Kidney (tissue), 14 donors: ENCODE results near the gene NONO. TPM values are rescaled to one million over a fixed set of nuclear protein-coding genes. Genes with fewer than 3 reads are reported as not detected.

ENCODE experiments used
- DNase-seq, 5 donors: peaks; one replicate each; pipeline ENCODE4 v3.0.0-alpha.2; 2013 to 2020
- FAIRE-seq: peaks from 2 replicates; lab custom pipeline; 2012; peaks lifted over from hg19 to GRCh38; lab: Jason Lieb, UNC
- H3K27ac ChIP-seq, 2 donors: one replicate each; pipeline ENCODE4 v1.7.0; 2013; ENCODE audit warnings: low read depth in 2 of 2, low read length in 2 of 2, inconsistent platforms in 1 of 2
- H3K27me3 ChIP-seq: one replicate; pipeline ENCODE4 v1.7.1; 2013; ENCODE audit warnings: low read length, inconsistent platforms; ENCODE audit not compliant: control insufficient read depth, insufficient read depth
- H3K36me3 ChIP-seq, 3 donors: one replicate each; pipeline versions ENCODE4 v1.7.0 to v1.7.1; 2013; ENCODE audit warnings: low read length in 3 of 3, control low read depth in 1 of 3, inconsistent platforms in 1 of 3; ENCODE audit not compliant: insufficient read depth in 3 of 3, control insufficient read depth in 2 of 3
- H3K4me1 ChIP-seq, 3 donors: one replicate each; pipeline versions ENCODE4 v1.7.0 to v1.7.1; 2013; ENCODE audit warnings: low read length in 3 of 3, inconsistent platforms in 1 of 3, low read depth in 1 of 3; ENCODE audit not compliant: control insufficient read depth in 2 of 3, insufficient read depth in 2 of 3
- H3K4me3 ChIP-seq, 3 donors: one replicate each; pipeline versions ENCODE4 v1.7.0 to v1.8.1; 2013; ENCODE audit warnings: low read length in 3 of 3, control low read depth in 1 of 3, inconsistent platforms in 1 of 3
- H3K9ac ChIP-seq, 3 donors: one replicate each; pipeline versions ENCODE4 v1.7.0 to v1.7.1; 2013; ENCODE audit warnings: low read length in 3 of 3, control low read depth in 1 of 3, inconsistent platforms in 1 of 3
- H3K9me3 ChIP-seq, 3 donors: one replicate each; pipeline versions ENCODE4 v1.7.0 to v1.7.1; 2013; ENCODE audit warnings: low read length in 3 of 3, control low read depth in 1 of 3, inconsistent platforms in 1 of 3; ENCODE audit not compliant: control insufficient read depth in 2 of 3, insufficient read depth in 1 of 3
- intact Hi-C: fragments of 100-400 bp; cut with DNase I; formaldehyde crosslinking; loops from one replicate; pipeline ENCODE4 v1.11.1; 2022
- polyA plus RNA-seq: library from polyadenylated mRNA; stranded (reverse); fragments of 350-450 nt; fragmentation: Illumina TruSeq; extraction: RNeasy Lipid Tissue Mini Kit (QIAGEN cat#74804); gene quantifications from one replicate; pipeline ENCODE4 v1.2.3, GENCODE V29; 2014; ENCODE audit warnings: low read depth, low replicate concordance; ENCODE audit not compliant: insufficient read depth
- total RNA-seq: library from RNA; stranded (reverse); fragmentation: NEBNext Ultra II Directional; extraction: Animal tissue kit (Norgen Biotek cat#: 25700); gene quantifications from one replicate; pipeline ENCODE4 v1.2.1, GENCODE V29; 2021
- TF ChIP-seq, protein P1 (sequence below): IDR thresholded peaks from 3 replicates; pipeline ENCODE4 v1.5.1; 2012; ENCODE audit warnings: mild to moderate bottlenecking, moderate library complexity, borderline replicate concordance; ENCODE audit not compliant: insufficient read depth; ENCODE audit errors: extremely low read depth
- donor health status: control.
- donor health status: control.
- donor health status: control.
- donor health status: control.
- donor health status: control.
- donor health status: DM: yes; HTN: yes; CAD: no.
- donor health status: Normal renal cell carcinoma (clear cell type).

The NONO gene
- total and polyA plus RNA-seq, 2 donors from 2014 or later: 126 to 225 TPM

DNA sequence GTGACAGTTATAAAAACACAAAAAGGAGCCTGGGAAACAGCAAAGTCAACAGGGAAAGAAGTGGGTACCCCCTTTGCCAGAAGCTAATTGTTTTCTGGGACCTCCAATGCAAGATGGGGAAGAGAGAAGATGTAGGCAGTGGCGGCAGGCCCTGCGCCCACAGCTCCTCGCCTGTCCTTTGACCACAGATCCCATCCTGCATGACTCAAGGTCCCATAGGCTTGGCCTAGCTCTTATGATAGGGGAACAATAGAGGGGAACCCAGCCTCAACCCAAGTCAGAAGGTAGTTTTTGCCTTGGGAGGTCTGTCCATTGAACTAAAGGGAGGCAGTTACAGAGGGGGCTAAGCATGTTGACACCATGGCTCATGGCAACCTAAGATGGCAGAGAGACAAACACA is 43.7 kb upstream of the NONO start:
- TF ChIP-seq, protein P1, sequence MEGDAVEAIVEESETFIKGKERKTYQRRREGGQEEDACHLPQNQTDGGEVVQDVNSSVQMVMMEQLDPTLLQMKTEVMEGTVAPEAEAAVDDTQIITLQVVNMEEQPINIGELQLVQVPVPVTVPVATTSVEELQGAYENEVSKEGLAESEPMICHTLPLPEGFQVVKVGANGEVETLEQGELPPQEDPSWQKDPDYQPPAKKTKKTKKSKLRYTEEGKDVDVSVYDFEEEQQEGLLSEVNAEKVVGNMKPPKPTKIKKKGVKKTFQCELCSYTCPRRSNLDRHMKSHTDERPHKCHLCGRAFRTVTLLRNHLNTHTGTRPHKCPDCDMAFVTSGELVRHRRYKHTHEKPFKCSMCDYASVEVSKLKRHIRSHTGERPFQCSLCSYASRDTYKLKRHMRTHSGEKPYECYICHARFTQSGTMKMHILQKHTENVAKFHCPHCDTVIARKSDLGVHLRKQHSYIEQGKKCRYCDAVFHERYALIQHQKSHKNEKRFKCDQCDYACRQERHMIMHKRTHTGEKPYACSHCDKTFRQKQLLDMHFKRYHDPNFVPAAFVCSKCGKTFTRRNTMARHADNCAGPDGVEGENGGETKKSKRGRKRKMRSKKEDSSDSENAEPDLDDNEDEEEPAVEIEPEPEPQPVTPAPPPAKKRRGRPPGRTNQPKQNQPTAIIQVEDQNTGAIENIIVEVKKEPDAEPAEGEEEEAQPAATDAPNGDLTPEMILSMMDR: no peak
- no peak for FAIRE-seq
- Histone ChIP-seq H3K9me3 (no peaks in the 10 kb centered on the region), H3K9ac (no peak overlapping the region), H3K27ac (no peak overlapping the region), H3K4me3 (no peak overlapping the region), H3K4me1 (no peaks in the 10 kb centered on the region), H3K36me3 (peaks cover 0 to 31% (median 8%) of the 10 kb centered on the region in 3 donors), H3K27me3 (no peaks in the 10 kb centered on the region)
- intact Hi-C loops: no loop called here
- no peak for DNase-seq

DNA sequence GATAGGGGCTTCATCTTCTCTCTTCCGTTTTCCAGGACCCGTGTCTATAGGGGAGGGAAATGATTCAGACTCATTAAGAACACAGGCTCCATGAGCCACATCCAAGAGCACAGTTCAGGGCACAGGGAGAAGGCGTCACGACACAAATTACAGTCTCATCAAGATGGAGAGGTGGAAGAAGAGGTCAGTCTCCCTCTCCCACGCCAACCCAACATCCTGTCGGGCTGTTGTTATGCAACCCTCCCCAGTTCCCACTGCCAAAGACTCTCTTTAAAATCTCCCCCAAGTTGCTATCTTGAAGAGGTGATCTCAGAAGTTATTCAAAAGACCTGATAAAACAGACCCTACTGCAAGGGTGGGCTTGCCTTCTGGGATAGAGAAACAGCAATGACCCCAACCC is 42.1 kb upstream of the NONO start:
- Histone ChIP-seq H3K27ac (no peak overlapping the region), H3K9ac (no peak overlapping the region), H3K27me3 (no peaks in the 10 kb centered on the region), H3K4me3 (no peak overlapping the region), H3K9me3 (no peaks in the 10 kb centered on the region), H3K4me1 (no peaks in the 10 kb centered on the region), H3K36me3 (peaks cover 5 to 43% (median 16%) of the 10 kb centered on the region in 3 donors)
- FAIRE-seq: no peak
- TF ChIP-seq, protein P1: no peak
- intact Hi-C loops: no loop called here
- no peak for DNase-seq

DNA sequence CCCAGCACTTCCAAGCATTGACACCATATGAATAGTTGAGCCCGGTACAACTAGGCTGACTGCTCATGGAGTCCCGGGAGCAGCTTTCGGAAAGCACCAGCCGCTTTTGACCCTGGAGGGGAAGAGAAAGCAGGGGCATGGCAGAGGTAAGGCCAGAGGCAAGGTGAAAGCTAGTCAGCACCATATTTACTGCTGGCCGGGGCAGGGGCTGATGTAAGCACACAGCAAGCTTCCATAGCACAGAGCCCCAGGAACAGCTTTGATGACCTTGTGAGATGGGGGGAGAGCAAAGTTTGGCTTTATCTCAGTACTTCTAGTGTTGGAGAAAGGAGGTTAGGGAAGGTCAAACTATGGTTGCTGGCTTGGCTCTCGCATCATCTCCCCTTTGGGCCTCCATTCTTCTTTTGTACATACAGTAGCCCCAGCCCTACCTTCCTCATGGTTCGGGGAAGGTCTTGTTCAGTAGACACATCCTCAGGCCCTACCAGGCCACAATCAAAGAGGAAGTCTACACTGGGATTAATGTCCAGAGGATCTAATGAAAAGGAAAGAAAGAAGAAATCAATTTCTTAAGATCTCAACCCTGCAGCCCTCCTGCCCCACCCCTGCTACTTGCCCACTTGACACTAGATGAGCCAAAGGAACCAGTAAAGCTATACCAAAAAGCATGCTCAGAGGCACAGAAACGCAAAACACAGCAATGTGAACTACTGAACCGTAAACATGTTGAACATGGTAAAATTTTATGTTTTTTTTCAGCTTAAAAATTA is 38.9 kb upstream of the NONO start:
- Histone ChIP-seq H3K4me1 (no peaks in the 10 kb centered on the region), H3K27ac (no peak overlapping the region), H3K36me3 (peaks cover 6 to 57% (median 24%) of the 10 kb centered on the region in 3 donors), H3K4me3 (no peak overlapping the region), H3K9me3 (no peaks in the 10 kb centered on the region), H3K27me3 (no peaks in the 10 kb centered on the region), H3K9ac (no peak overlapping the region)
- intact Hi-C loops: no loop called here
- FAIRE-seq (no peak), DNase-seq (no peak)
- TF ChIP-seq, protein P1: no peak

DNA sequence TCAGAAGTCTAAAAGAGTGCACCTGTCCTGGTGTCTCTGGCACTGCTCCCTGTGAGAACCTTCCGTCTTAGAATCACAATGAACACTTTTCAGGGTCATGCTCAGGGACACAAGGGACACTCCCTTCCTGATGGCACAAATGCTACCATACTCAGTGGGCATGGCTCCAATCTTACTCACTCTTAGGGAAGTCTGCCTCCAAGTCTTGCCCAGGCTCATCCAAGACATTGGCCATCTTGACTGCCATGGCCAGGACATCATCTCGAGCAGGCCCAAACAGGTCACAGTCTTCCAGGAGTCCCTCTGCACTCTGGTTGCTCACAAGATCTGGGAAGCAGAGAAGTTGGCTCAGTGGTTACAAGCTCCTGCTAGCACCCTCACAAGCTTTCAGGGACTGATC is 38.3 kb upstream of the NONO start:
- FAIRE-seq (no peak), DNase-seq (no peak)
- H3K4me1 ChIP-seq: no peaks in the 10 kb centered on the region
- intact Hi-C loops: no loop called here
- no peak overlapping the region for H3K9ac ChIP-seq
- no peaks in the 10 kb centered on the region for H3K9me3 ChIP-seq
- H3K27ac ChIP-seq: no peak overlapping the region
- no peaks in the 10 kb centered on the region for H3K27me3 ChIP-seq
- TF ChIP-seq, protein P1: no peak
- no peak overlapping the region for H3K4me3 ChIP-seq
- H3K36me3 ChIP-seq: peaks cover 6 to 61% (median 24%) of the 10 kb centered on the region in 3 donors
